Omental fat pad (tissue), 4 donors: ENCODE measurements around the gene MAP4K3. TPM values are rescaled to one million over a fixed set of nuclear protein-coding genes. Genes with fewer than 3 reads are reported as not detected.

Experiments
- ATAC-seq: fragments of 150-250 bp; one replicate; pipeline ENCODE4 v1.9.1; 2016; ENCODE audit warnings: mild to moderate bottlenecking, moderate library complexity; ENCODE audit not compliant: low FRiP score
- DNase-seq: peaks from one replicate; pipeline ENCODE4 v3.0.0-alpha.2; 2019; ENCODE audit warnings: low spot score
- total RNA-seq, 4 donors: library from RNA; depleted of rRNA; stranded (reverse); fragments of >200 nt; gene quantifications; one replicate each; pipeline ENCODE4 v1.1.0, GENCODE V29; 2016
- TF ChIP-seq, protein P1 (sequence below), 3 donors: fragments of 450-650 bp; IDR thresholded peaks; one replicate each; pipeline ENCODE4 v1.5.1; 2016 to 2017; ENCODE audit warnings: antibody characterized with exemption in 3 of 3, mild to moderate bottlenecking in 3 of 3, moderate library complexity in 2 of 3

Gene MAP4K3
- total RNA-seq, 4 donors from 2014 or later, result 45.9 to 93.7 (median 66.1) TPM

DNA sequence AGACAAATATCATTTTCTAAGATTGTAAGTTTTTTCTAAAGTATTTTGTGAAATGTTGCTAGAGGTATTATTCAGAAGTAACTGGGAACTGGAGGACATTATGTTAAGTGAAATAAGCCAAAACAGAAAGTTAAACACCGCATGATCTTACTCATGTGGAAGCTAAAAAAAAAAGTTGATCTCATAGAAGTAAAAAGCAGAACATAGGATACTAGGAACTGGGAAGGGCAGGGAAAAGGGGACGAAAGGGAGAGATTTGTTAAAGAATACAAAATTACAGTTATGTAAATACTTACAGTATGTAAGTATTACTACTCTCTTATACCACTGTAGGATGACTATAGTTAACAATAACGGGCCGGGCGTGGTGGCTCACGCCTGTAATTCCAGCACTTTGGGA, 146.7 kb downstream of the MAP4K3 start:
- DNase-seq, result no peak
- TF ChIP-seq, protein P1, sequence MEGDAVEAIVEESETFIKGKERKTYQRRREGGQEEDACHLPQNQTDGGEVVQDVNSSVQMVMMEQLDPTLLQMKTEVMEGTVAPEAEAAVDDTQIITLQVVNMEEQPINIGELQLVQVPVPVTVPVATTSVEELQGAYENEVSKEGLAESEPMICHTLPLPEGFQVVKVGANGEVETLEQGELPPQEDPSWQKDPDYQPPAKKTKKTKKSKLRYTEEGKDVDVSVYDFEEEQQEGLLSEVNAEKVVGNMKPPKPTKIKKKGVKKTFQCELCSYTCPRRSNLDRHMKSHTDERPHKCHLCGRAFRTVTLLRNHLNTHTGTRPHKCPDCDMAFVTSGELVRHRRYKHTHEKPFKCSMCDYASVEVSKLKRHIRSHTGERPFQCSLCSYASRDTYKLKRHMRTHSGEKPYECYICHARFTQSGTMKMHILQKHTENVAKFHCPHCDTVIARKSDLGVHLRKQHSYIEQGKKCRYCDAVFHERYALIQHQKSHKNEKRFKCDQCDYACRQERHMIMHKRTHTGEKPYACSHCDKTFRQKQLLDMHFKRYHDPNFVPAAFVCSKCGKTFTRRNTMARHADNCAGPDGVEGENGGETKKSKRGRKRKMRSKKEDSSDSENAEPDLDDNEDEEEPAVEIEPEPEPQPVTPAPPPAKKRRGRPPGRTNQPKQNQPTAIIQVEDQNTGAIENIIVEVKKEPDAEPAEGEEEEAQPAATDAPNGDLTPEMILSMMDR (IDR thresholded peaks at IDR 0.05), result no peak
- ATAC-seq, result no peak

GRCh38 chr2:39289609-39290008, 147.5 kb downstream of the MAP4K3 start:
- TF ChIP-seq, protein P1 (IDR thresholded peaks at IDR 0.05), result no peak
- DNase-seq, result no peak
- ATAC-seq, result no peak

DNA sequence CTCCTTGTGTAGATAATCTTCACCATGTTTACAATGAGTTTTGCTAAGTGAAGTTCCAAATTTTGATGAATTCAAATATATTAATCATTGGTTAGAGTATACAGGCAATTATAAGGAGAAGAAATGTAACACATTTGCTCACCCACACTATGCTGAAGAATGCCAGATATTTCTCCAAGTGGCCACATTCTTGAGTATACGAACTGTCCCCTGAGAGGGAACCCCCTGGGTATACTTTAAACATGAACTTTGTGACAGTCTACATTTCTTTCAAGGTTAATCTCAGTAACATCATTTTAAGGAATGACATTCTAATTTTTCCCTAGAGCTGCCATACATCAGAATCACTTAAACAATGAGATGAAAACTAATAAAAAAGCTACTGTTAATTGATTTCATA, 153.5 kb downstream of the MAP4K3 start:
- DNase-seq (no peak), ATAC-seq (no peak)
- TF ChIP-seq, protein P1 (IDR thresholded peaks at IDR 0.05), result no peak

DNA sequence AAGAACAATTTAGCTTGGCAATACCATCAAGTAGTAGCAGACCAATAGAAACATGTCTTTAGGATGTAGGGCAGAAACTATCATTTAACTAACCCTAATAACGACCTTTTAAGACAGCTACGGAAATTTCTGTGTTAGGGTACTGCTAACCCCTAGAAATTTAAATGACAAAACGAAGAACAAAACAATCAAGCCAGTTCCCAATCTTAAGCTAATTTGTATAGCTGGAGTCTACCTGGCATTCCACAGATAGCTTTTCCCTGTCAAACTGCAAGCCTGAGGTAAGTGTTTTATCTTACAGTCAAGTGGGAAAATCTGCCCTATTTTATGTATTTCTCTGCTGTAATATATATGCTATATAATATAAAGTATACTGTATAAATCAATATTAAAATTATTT, 155.7 kb downstream of the MAP4K3 start:
- ATAC-seq (no peak), DNase-seq (no peak)
- TF ChIP-seq, protein P1 (IDR thresholded peaks at IDR 0.05), result no peak

- ATAC-seq (no peak), DNase-seq (no peak)
- TF ChIP-seq, protein P1 (IDR thresholded peaks at IDR 0.05), result no peak
These were observed 162.1 kb downstream of the MAP4K3 start for GRCh38 chr2:39275016-39275415.

DNA sequence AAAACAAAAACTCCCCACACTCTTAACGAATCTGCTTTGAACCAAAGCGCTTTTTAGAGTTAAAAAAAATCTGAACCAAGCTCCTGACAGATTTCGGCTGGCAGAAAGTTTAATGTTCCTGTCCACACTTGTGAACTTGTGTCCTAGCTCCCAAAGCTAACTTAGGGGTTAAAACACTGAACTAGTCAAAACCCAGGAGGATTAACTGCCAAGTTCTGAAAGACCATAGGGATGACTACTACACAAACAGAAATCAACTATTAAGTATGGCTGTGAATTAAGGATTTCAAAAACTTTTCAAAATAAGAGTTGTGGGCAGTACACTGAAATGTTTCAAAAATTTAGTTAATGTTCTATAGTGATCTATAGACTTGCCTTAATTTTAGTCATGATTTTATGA, 167.1 kb downstream of the MAP4K3 start:
- TF ChIP-seq, protein P1 (IDR thresholded peaks at IDR 0.05), result no peak
- no peak for DNase-seq
- ATAC-seq, result no peak

GRCh38 chr2:39266916-39267434, 170.1 kb downstream of the MAP4K3 start:
- DNase-seq (no peak), ATAC-seq (no peak)
- TF ChIP-seq, protein P1 (IDR thresholded peaks at IDR 0.05), result no peak
